Measurements from ENCODE around the gene KRTAP3-2. TPM values are rescaled to one million over a fixed set of nuclear protein-coding genes. Genes with fewer than 3 reads are reported as not detected.
"Not testable (repeated sequence)": the region's sequence is repeated elsewhere in the genome, so short reads cannot be mapped to it uniquely, and the experiment has no call there.

KRTAP3-2 gene
- total RNA-seq, result not detected
- long read RNA-seq, donor 1, result 0 reads
- long read RNA-seq, donor 2, result 0 reads

- intact Hi-C loops (cut with DNase I, micrococcal nuclease); DNase-seq; H3K4me1 ChIP-seq (ENCODE audit: low read depth); H3K9me3 ChIP-seq; ATAC-seq; H3K36me3 ChIP-seq (ENCODE audit: low read depth); H3K4me3 ChIP-seq: not testable (repeated sequence)
Measured at GRCh38 chr17:40999563-40999962, at the start of gene KRTAP3-2. Gene KRTAP3-2, minus strand, starts transcription at chr17:40999906. Its CDS starts 53 bp downstream, at chr17:40999853.

- DNase-seq, result no peak
- intact Hi-C loops (cut with DNase I, micrococcal nuclease), result no loop called here
Measured at GRCh38 chr17:41049110-41049509, 49.4 kb upstream of the KRTAP3-2 start.

DNA sequence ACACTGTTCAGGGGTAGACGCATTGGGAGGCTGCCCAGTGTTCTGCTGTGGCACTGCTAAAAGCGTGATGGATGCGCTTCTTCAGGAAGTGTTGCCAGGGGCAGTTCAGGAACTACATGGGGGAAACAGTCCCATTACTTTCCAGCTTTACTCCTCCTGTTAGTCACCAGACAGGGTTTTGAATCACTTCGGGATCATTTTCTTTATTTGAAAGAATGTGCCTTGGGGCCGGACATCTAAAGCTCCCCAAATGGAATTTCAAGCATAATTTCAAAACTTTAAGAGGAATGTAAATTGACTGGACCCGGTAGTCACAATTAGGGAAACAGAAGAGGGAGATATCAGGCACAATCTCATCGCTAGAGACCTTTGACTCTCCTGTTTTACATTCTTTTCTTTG lies 48.7 kb upstream of the KRTAP3-2 start:
- TF ChIP-seq, protein P1, sequence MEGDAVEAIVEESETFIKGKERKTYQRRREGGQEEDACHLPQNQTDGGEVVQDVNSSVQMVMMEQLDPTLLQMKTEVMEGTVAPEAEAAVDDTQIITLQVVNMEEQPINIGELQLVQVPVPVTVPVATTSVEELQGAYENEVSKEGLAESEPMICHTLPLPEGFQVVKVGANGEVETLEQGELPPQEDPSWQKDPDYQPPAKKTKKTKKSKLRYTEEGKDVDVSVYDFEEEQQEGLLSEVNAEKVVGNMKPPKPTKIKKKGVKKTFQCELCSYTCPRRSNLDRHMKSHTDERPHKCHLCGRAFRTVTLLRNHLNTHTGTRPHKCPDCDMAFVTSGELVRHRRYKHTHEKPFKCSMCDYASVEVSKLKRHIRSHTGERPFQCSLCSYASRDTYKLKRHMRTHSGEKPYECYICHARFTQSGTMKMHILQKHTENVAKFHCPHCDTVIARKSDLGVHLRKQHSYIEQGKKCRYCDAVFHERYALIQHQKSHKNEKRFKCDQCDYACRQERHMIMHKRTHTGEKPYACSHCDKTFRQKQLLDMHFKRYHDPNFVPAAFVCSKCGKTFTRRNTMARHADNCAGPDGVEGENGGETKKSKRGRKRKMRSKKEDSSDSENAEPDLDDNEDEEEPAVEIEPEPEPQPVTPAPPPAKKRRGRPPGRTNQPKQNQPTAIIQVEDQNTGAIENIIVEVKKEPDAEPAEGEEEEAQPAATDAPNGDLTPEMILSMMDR (IDR thresholded peaks at IDR 0.05), result no peak
- ATAC-seq, result no peak
- intact Hi-C loops (cut with DNase I, micrococcal nuclease), result no loop called here

More at GRCh38 chr17:41049110-41049509, 49.4 kb upstream of the KRTAP3-2 start:
- H3K4me3 ChIP-seq, result no peak overlapping the region
- H3K4me1 ChIP-seq (ENCODE audit: low read depth), result no peaks in the 10 kb centered on the region
- no peak for ATAC-seq
- H3K9me3 ChIP-seq, result no peaks in the 10 kb centered on the region
- TF ChIP-seq, protein P1 (IDR thresholded peaks at IDR 0.05), result no peak
- H3K36me3 ChIP-seq (ENCODE audit: low read depth), result no peaks in the 10 kb centered on the region

DNA sequence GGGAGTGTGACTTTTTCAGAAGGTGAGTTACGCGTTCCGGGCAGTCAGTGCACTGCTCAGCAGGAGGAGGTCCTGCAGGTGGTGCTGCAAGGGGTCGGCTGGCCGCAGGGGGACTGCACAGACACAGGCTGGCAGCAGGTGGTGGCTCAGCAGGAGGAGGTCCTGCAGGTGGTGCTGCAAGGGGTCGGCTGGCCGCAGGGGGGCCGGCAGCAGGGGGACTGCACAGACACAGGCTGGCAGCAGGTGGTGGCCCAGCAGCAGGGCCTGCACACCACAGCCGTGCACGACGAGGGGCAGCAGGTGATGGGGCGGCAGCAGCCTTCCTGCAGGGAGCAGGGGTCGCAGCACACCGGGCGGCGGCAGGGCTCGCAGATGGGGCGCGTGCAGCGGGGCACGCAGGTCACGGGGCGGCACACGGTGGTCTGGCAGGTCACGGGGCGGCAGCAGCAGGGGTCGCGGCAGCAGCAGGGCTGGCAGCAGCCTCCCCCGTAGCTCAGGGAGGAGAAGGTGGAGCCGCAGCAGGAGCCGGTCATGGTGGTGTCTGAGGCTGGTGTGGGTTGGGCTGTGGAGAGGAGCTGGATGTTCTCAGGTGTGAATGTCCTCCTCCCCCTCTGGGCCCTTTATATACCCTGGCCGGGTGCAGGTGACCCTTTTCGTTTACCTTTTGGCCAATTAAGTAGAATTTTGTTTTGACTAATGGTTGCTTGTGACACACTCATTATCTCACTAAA lies 47.2 kb upstream of the KRTAP3-2 start, which contains the start of gene KRTAP2-1:
Gene KRTAP2-1 (minus strand): TSS at position 582 of the 731 bp plus-strand sequence. CDS start 49 bp downstream, at position 533.
- H3K9me3 ChIP-seq; ATAC-seq; H3K4me1 ChIP-seq (ENCODE audit: low read depth); H3K36me3 ChIP-seq (ENCODE audit: low read depth); intact Hi-C loops (cut with DNase I, micrococcal nuclease); DNase-seq; H3K4me3 ChIP-seq: not testable (repeated sequence)

More for the DNA sequence above, 48.7 kb upstream of the KRTAP3-2 start:
- no peaks in the 10 kb centered on the region for H3K9me3 ChIP-seq
- no peak for DNase-seq
- no peaks in the 10 kb centered on the region for H3K36me3 ChIP-seq (ENCODE audit: low read depth)
- H3K4me1 ChIP-seq (ENCODE audit: low read depth), result no peaks in the 10 kb centered on the region
- H3K4me3 ChIP-seq, result no peak overlapping the region

- no peak for DNase-seq
- no peak for ATAC-seq
- Histone ChIP-seq H3K4me3 (no peak overlapping the region), H3K4me1 (ENCODE audit: low read depth) (no peaks in the 10 kb centered on the region), H3K9me3 (no peaks in the 10 kb centered on the region), H3K36me3 (ENCODE audit: low read depth) (no peaks in the 10 kb centered on the region)
- TF ChIP-seq, protein P1 (IDR thresholded peaks at IDR 0.05), result no peak
- intact Hi-C loops (cut with DNase I, micrococcal nuclease), result no loop called here
Measured at GRCh38 chr17:41042953-41043352, 43.2 kb upstream of the KRTAP3-2 start.

DNA sequence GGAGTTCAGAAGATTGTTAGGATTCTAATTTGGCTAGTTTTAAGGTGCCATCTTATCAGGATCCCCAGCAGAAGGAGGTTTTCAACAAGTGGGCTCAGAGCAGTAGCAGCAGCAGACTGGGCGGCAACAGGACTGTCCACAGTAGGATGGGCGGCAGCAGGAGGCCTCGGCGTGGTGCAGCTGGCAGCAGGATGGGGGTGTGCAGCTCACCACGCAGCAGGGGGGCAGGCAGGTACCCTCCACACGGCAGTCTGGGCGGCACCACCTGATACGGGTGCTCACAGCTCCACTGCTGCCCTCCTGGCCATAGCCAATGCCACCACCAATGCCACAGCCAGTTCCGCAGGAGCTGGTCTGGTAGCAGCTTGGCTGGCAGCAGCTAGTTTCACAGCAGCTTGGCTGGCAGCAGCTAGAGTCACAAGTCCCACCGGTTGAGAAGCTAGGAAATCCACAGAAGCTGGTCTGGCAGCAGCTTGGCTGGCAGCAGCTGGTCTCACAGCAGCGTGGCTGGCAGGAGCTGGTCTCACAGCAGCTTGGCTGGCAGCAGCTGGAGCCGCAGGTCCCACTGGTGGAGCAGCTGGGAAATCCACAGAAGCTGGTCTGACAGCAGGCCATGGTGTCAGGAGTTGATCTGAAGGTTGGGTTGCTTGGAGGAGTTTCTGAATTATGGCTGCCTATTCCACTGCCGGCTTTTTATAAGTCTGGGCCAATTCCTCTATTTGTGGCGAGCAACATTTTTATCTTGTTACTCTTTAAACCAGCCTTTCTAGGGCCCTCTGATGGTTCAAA lies 41.3 kb upstream of the KRTAP3-2 start, which contains the start of gene KRTAP1-1:
Gene KRTAP1-1 (minus strand): TSS at position 668 of the 789 bp plus-strand sequence. CDS start 53 bp downstream, at position 615.
- H3K4me1 ChIP-seq (ENCODE audit: low read depth); DNase-seq; intact Hi-C loops (cut with DNase I, micrococcal nuclease); ATAC-seq; H3K4me3 ChIP-seq; H3K9me3 ChIP-seq; H3K36me3 ChIP-seq (ENCODE audit: low read depth): not testable (repeated sequence)

GRCh38 chr17:41037853-41038350 lies 38.2 kb upstream of the KRTAP3-2 start:
- H3K4me3 ChIP-seq, result no peak overlapping the region
- H3K4me1 ChIP-seq (ENCODE audit: low read depth), result no peaks in the 10 kb centered on the region
- TF ChIP-seq, protein P1 (IDR thresholded peaks at IDR 0.05), result no peak
- intact Hi-C loops (cut with DNase I, micrococcal nuclease), result no loop called here
- DNase-seq (no peak), ATAC-seq (no peak)
- no peaks in the 10 kb centered on the region for H3K9me3 ChIP-seq
- no peaks in the 10 kb centered on the region for H3K36me3 ChIP-seq (ENCODE audit: low read depth)

DNA sequence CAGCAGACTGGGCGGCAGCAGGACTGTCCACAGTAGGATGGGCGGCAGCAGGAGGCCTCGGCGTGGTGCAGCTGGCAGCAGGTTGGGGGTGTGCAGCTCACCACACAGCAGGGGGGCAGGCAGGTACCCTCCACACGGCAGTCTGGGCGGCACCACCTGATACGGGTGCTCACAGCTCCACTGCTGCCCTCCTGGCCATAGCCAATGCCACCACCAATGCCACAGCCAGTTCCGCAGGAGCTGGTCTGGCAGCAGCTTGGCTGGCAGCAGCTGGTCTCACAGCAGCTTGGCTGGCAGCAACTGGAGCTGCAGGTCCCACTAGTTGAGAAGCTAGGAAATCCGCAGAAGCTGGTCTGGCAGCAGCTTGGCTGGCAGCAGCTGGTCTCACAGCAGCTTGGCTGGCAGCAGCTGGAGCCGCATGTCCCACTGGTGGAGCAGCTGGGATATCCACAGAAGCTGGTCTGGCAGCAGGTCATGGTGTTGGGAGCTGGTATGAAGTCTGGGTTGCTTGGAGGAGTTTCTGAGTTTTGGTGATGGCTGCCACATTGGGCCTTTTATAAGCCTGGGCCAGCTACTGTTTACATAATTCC lies 34.7 kb upstream of the KRTAP3-2 start, which contains the start of gene KRTAP1-3:
Gene KRTAP1-3 (minus strand): TSS at position 529 of the 590 bp plus-strand sequence. CDS start 53 bp downstream, at position 476.
- H3K4me1 ChIP-seq (ENCODE audit: low read depth); ATAC-seq; H3K4me3 ChIP-seq; H3K9me3 ChIP-seq; H3K36me3 ChIP-seq (ENCODE audit: low read depth); intact Hi-C loops (cut with DNase I, micrococcal nuclease); DNase-seq: not testable (repeated sequence)

All from mucosa of descending colon (tissue), 3 donors.